Body of pancreas (tissue), 4 donors: ENCODE results near the gene SNRNP40. TPM values are rescaled to one million over a fixed set of nuclear protein-coding genes. Genes with fewer than 3 reads are reported as not detected.

Source experiments
- ATAC-seq: fragments of 150-250 bp; one replicate; pipeline ENCODE4 v1.9.1; 2016
- DNase-seq, 4 donors: peaks; one replicate each; pipeline ENCODE4 v3.0.0-alpha.2; 2019
- H3K27ac ChIP-seq, 4 donors: fragments of 200-600 bp; sonication (generic); 1 replicate in 3 of 4; 2 replicates in 1 of 4; pipeline versions ENCODE4 v1.5.1 to v1.6.1; 2016 to 2019; ENCODE audit warnings: mild to moderate bottlenecking in 1 of 4, mixed read lengths in 1 of 4, moderate library complexity in 1 of 4
- H3K27me3 ChIP-seq, 2 donors: fragments of 200-600 bp; sonication (generic); one replicate each; pipeline ENCODE4 v1.6.0; 2016; ENCODE audit warnings: mild to moderate bottlenecking in 1 of 2
- H3K36me3 ChIP-seq, 2 donors: fragments of 200-600 bp; sonication (generic); replicated peaks in 1 of 2; 2 replicates each; pipeline ENCODE4 v1.5.1; 2016; ENCODE audit warnings: low read depth in 2 of 2; ENCODE audit not compliant: insufficient read depth in 1 of 2
- H3K4me1 ChIP-seq: fragments of 200-600 bp; sonication (generic); one replicate; pipeline ENCODE4 v1.6.0; 2016
- H3K4me3 ChIP-seq, 2 donors: fragments of 200-600 bp; sonication (generic); 1 replicate in 1 of 2; 2 replicates in 1 of 2; pipeline ENCODE4 v1.5.1; 2016 to 2019
- H3K9me3 ChIP-seq, 3 donors: fragments of 200-600 bp; sonication (generic); 1 replicate in 2 of 3; 2 replicates in 1 of 3; pipeline ENCODE4 v1.5.1; 2016
- CTCF ChIP-seq, 7 experiments: fragments of 450-650 bp in 4 of 7; fragments of 200-600 bp in 3 of 7; sonication (generic) in 3 of 7; IDR thresholded peaks; one replicate each; pipeline ENCODE4 v1.5.1; 2016 to 2019; ENCODE audit warnings: antibody characterized with exemption in 7 of 7
- POLR2A ChIP-seq, 3 donors: fragments of 450-650 bp; IDR thresholded peaks; one replicate each; pipeline ENCODE4 v1.6.1; 2016; ENCODE audit warnings: antibody characterized with exemption in 3 of 3, mild to moderate bottlenecking in 2 of 3
- WGBS, 2 donors: methylation state at CpG; one replicate each; pipeline ENCODE4 v1.1.5; 2017; 5-methylcytosine and 5-hydroxymethylcytosine counted together
- intact Hi-C: fragments of 100-400 bp; cut with DNase I; formaldehyde crosslinking; loops from one replicate; pipeline ENCODE4 v1.15.1; 2023
- total RNA-seq, 2 donors: library from RNA; depleted of rRNA; stranded (reverse); fragments of >200 nt; gene quantifications; one replicate each; pipeline ENCODE4 v1.1.0, GENCODE V29; 2016

Gene SNRNP40
- total RNA-seq, 2 donors from 2014 or later = 12.7 to 28.7 TPM

GRCh38 chr1:31231802-31232201 is 64.8 kb downstream of the SNRNP40 start:
- Histone ChIP-seq H3K27ac (no peak overlapping the region), H3K27me3 (no peaks in the 10 kb centered on the region), H3K36me3 (no peaks in the 10 kb centered on the region), H3K9me3 (no peaks in the 10 kb centered on the region), H3K4me1 (no peaks in the 10 kb centered on the region), H3K4me3 (no peak overlapping the region)
- WGBS, 2 donors = 86 to 97% methylated on average over 5 of the region's 5 CpGs
- intact Hi-C loops = no loop called here
- DNase-seq (no peak), ATAC-seq (no peak)
- TF ChIP-seq CTCF (IDR thresholded peaks at IDR 0.05) (no peak), POLR2A (IDR thresholded peaks at IDR 0.05) (no peak)

- no peaks in the 10 kb centered on the region for H3K36me3 ChIP-seq
- DNase-seq (no peak), ATAC-seq (no peak)
- intact Hi-C loops = no loop called here
- no peaks in the 10 kb centered on the region for H3K4me1 ChIP-seq
- no peak overlapping the region for H3K27ac ChIP-seq
- TF ChIP-seq CTCF (IDR thresholded peaks at IDR 0.05) (no peak), POLR2A (IDR thresholded peaks at IDR 0.05) (no peak)
- no peaks in the 10 kb centered on the region for H3K9me3 ChIP-seq
- no peak overlapping the region for H3K4me3 ChIP-seq
- 53 to 57% methylated on average over 3 of the region's 3 CpGs for WGBS, 2 donors
- no peaks in the 10 kb centered on the region for H3K27me3 ChIP-seq
Observed at GRCh38 chr1:31230378-31230777, 66.2 kb downstream of the SNRNP40 start.

- Histone ChIP-seq H3K36me3 (no peaks in the 10 kb centered on the region), H3K4me3 (no peak overlapping the region), H3K27me3 (no peaks in the 10 kb centered on the region), H3K27ac (no peak overlapping the region), H3K9me3 (no peaks in the 10 kb centered on the region), H3K4me1 (no peaks in the 10 kb centered on the region)
- intact Hi-C loops = no loop called here
- no peak for TF ChIP-seq POLR2A (IDR thresholded peaks at IDR 0.05)
- TF ChIP-seq CTCF (IDR thresholded peaks at IDR 0.05) = no peak
- DNase-seq (no peak), ATAC-seq (no peak)
Observed at GRCh38 chr1:31228986-31229385, 67.6 kb downstream of the SNRNP40 start.

GRCh38 chr1:31227891-31228568 is 68.6 kb downstream of the SNRNP40 start:
- H3K9me3 ChIP-seq = no peaks in the 10 kb centered on the region
- no peak overlapping the region for H3K27ac ChIP-seq
- intact Hi-C loops = no loop called here
- H3K36me3 ChIP-seq = no peaks in the 10 kb centered on the region
- no peak for ATAC-seq
- 73 to 86% methylated on average over 5 of the region's 5 CpGs for WGBS, 2 donors
- no peaks in the 10 kb centered on the region for H3K27me3 ChIP-seq
- H3K4me1 ChIP-seq = no peaks in the 10 kb centered on the region
- H3K4me3 ChIP-seq = no peak overlapping the region
- DNase-seq = no peak
- TF ChIP-seq POLR2A (IDR thresholded peaks at IDR 0.05) (no peak), CTCF (IDR thresholded peaks at IDR 0.05) (no peak)

- Histone ChIP-seq H3K36me3 (no peaks in the 10 kb centered on the region), H3K27me3 (no peaks in the 10 kb centered on the region), H3K4me1 (no peaks in the 10 kb centered on the region), H3K27ac (no peak overlapping the region), H3K4me3 (no peak overlapping the region), H3K9me3 (no peaks in the 10 kb centered on the region)
- WGBS, 2 donors = 32 to 55% methylated on average over 7 to 9 of the region's 9 CpGs
- intact Hi-C loops = no loop called here
- ATAC-seq (no peak), DNase-seq (no peak)
- no peak for TF ChIP-seq POLR2A (IDR thresholded peaks at IDR 0.05)
- no peak for TF ChIP-seq CTCF (IDR thresholded peaks at IDR 0.05)
Observed at GRCh38 chr1:31224068-31224467, 72.5 kb downstream of the SNRNP40 start.
